HCT116 (cell line): ENCODE measurements around the gene UBTD1. TPM values are rescaled to one million over a fixed set of nuclear protein-coding genes. Genes with fewer than 3 reads are reported as not detected.
"Not testable (repeated sequence)": the region's sequence is repeated elsewhere in the genome, so short reads cannot be mapped to it uniquely, and the experiment has no call there.

Experiments
- ATAC-seq: fragments of 200-7000 bp; cut with Tn5 transposase; 2 replicates; pipeline ENCODE4 v1.9.1; 2020; ENCODE audit warnings: mild to moderate bottlenecking, moderate library complexity
- BruUV-seq: library from RNA; stranded (reverse); fragments of 400-500 nt; replicated peaks from 2 replicates; lab custom pipeline; 2021; lab: Mats Ljungman, UMichigan
- CTCF ChIA-PET: fragments of 300-600 bp; sonication (Branson Sonifier 250); formaldehyde crosslinking; loops from one replicate; lab custom pipeline; 2021; ENCODE audit warnings: antibody characterized with exemption; lab: Charles Lee
- POLR2A ChIA-PET: fragments of 300-600, 350-600 bp; sonication (Branson Sonifier 250); formaldehyde crosslinking; loops from one replicate; lab custom pipeline; 2021; ENCODE audit warnings: antibody characterized with exemption; lab: Charles Lee
- RAD21 ChIA-PET, 2 experiments: fragments of 300-600 bp; sonication (Branson Sonifier 250); formaldehyde crosslinking; loops; one replicate each; lab custom pipeline; 2023; ENCODE audit warnings: low total read pairs in 2 of 2; ENCODE audit not compliant: uncharacterized antibody in 2 of 2, unreplicated experiment in 2 of 2, low non-redundant PET in 1 of 2; lab: Charles Lee
- DNase-seq: peaks from one replicate; pipeline ENCODE4 v3.0.0-alpha.2; 2010; ENCODE audit warnings: low read depth, low spot score
- H2AFZ ChIP-seq: fragments of 200-600 bp; shearing (Covaris generic), sonication (generic); 2 replicates; pipeline ENCODE4 v1.6.1; 2017; ENCODE audit warnings: low read depth, mixed run types, mixed read lengths, antibody characterized with exemption, low read length; ENCODE audit not compliant: poor library complexity, severe bottlenecking
- H3K27ac ChIP-seq: 2 replicates; pipeline ENCODE4 v1.5.1; 2012; ENCODE audit warnings: low read depth, low read length
- H3K27me3 ChIP-seq: fragments of 200-600 bp; sonication (generic); 2 replicates; pipeline ENCODE4 v1.6.1; 2016; ENCODE audit warnings: mixed run types, low read length, mixed read lengths; ENCODE audit not compliant: insufficient read depth
- H3K36me3 ChIP-seq, 2 experiments: fragments of 200-500 bp in 1 of 2; fragments of 200-600 bp in 1 of 2; sonication (Bioruptor generic) in 1 of 2; sonication (generic) in 1 of 2; 2 replicates each; pipeline versions ENCODE4 v1.5.1 to v1.6.1; 2014 to 2016; ENCODE audit warnings: low read length in 2 of 2, inconsistent platforms in 1 of 2, mixed read lengths in 1 of 2, mixed run types in 1 of 2; ENCODE audit not compliant: insufficient read depth in 2 of 2, control insufficient read depth in 1 of 2
- H3K4me1 ChIP-seq, 2 experiments: fragments of 200-600 bp in 1 of 2; sonication (generic) in 1 of 2; 2 replicates each; pipeline versions ENCODE4 v1.5.1 to v1.6.1; 2012 to 2017; ENCODE audit warnings: low read length in 2 of 2, inconsistent platforms in 1 of 2, mild to moderate bottlenecking in 1 of 2, mixed read lengths in 1 of 2, mixed run types in 1 of 2, moderate library complexity in 1 of 2; ENCODE audit not compliant: insufficient read depth in 2 of 2, control insufficient read depth in 1 of 2
- H3K4me2 ChIP-seq: fragments of 200-600 bp; sonication (generic); 2 replicates; pipeline ENCODE4 v1.6.1; 2017; ENCODE audit warnings: mixed run types, low read length, mixed read lengths
- H3K4me3 ChIP-seq, 2 experiments: fragments of 200-600 bp in 1 of 2; sonication (generic) in 1 of 2; replicated peaks in 1 of 2; 2 replicates each; pipeline ENCODE4 v1.5.1; 2011 to 2016; ENCODE audit warnings: low read length in 2 of 2, control low read depth in 1 of 2, low read depth in 1 of 2, mild to moderate bottlenecking in 1 of 2, mixed read lengths in 1 of 2, mixed run types in 1 of 2
- H3K79me2 ChIP-seq: fragments of 200-600 bp; sonication (generic); 2 replicates; pipeline ENCODE4 v1.6.1; 2017; ENCODE audit warnings: mild to moderate bottlenecking, mixed run types, low read length, moderate library complexity, mixed read lengths; ENCODE audit not compliant: insufficient read depth
- H3K9ac ChIP-seq: fragments of 200-600 bp; sonication (generic); 2 replicates; pipeline ENCODE4 v1.6.1; 2016; ENCODE audit warnings: low read length, mixed read lengths
- H3K9me2 ChIP-seq: fragments of 200-600 bp; sonication (generic), shearing (Covaris generic); 2 replicates; pipeline ENCODE4 v1.6.1; 2017; ENCODE audit warnings: mixed run types, mild to moderate bottlenecking, moderate library complexity; ENCODE audit not compliant: insufficient read depth
- H3K9me3 ChIP-seq, 2 experiments: fragments of 200-500 bp in 1 of 2; fragments of 200-600 bp in 1 of 2; sonication (Bioruptor generic) in 1 of 2; sonication (generic) in 1 of 2; 2 replicates each; pipeline ENCODE4 v1.6.1; 2014 to 2017; ENCODE audit warnings: low read length in 2 of 2, mixed read lengths in 2 of 2, inconsistent platforms in 1 of 2, low read depth in 1 of 2, mild to moderate bottlenecking in 1 of 2, mixed run types in 1 of 2, moderate library complexity in 1 of 2; ENCODE audit not compliant: control insufficient read depth in 1 of 2, insufficient read depth in 1 of 2
- H4K20me1 ChIP-seq: fragments of 200-600 bp; sonication (generic), shearing (Covaris generic); 2 replicates; pipeline ENCODE4 v1.6.1; 2017; ENCODE audit warnings: mixed run types, mild to moderate bottlenecking, moderate library complexity; ENCODE audit not compliant: insufficient read depth
- EGR1 ChIP-seq: IDR thresholded peaks from 2 replicates; pipeline ENCODE4 v1.6.1; 2012; ENCODE audit warnings: low read depth
- ELF1 ChIP-seq: IDR thresholded peaks from 2 replicates; pipeline ENCODE4 v1.6.1; 2012; ENCODE audit warnings: low read depth, borderline replicate concordance
- POLR2A ChIP-seq: IDR thresholded peaks from 2 replicates; pipeline ENCODE4 v1.7.0; 2011; ENCODE audit warnings: borderline replicate concordance; ENCODE audit not compliant: insufficient read depth, insufficient read length; ENCODE audit errors: extremely low read depth
- RAD21 ChIP-seq: IDR thresholded peaks from 2 replicates; pipeline ENCODE4 v1.6.1; 2012; ENCODE audit warnings: low read depth, mild to moderate bottlenecking
- SIN3A ChIP-seq: IDR thresholded peaks from 2 replicates; pipeline ENCODE4 v1.6.1; 2012; ENCODE audit warnings: low read depth
- SP1 ChIP-seq: IDR thresholded peaks from 2 replicates; pipeline ENCODE4 v1.6.1; 2012; ENCODE audit warnings: low read depth
- SRF ChIP-seq: IDR thresholded peaks from 2 replicates; pipeline ENCODE4 v1.6.1; 2012; ENCODE audit warnings: low read depth
- ZFX ChIP-seq: fragments of 450-650 bp; IDR thresholded peaks from 2 replicates; pipeline ENCODE4 v1.6.1; 2017
- intact Hi-C: fragments of 100-400 bp; cut with micrococcal nuclease; formaldehyde crosslinking; loops from 2 replicates; pipeline ENCODE4 v1.10.0; 2022
- total RNA-seq: library from RNA; stranded (reverse); gene quantifications from one replicate; pipeline ENCODE4 v1.2.1, GENCODE V29; 2021; ENCODE audit not compliant: unreplicated experiment
- TF ChIP-seq, protein P1 (sequence below): IDR thresholded peaks from 2 replicates; pipeline ENCODE4 v1.6.1; 2012
- TF ChIP-seq, protein P2 (sequence below): IDR thresholded peaks from 2 replicates; pipeline ENCODE4 v1.6.1; 2012
- TF ChIP-seq, protein P3 (sequence below), 3 experiments: fragments of 200-600 bp in 1 of 3; sonication (generic) in 1 of 3; IDR thresholded peaks in 2 of 3; conservative IDR thresholded peaks in 1 of 3; 2 replicates each; pipeline ENCODE4 v1.5.1; 2012 to 2017; ENCODE audit warnings: low read depth in 2 of 3, low read length in 2 of 3, antibody characterized with exemption in 1 of 3, borderline replicate concordance in 1 of 3, control low read depth in 1 of 3, mild to moderate bottlenecking in 1 of 3, mixed read lengths in 1 of 3, mixed run types in 1 of 3, moderate library complexity in 1 of 3; ENCODE audit not compliant: insufficient read depth in 1 of 3
- TF ChIP-seq, protein P4 (sequence below): IDR thresholded peaks from 2 replicates; pipeline ENCODE4 v1.6.1; 2011; ENCODE audit warnings: mild to moderate bottlenecking, low read length, moderate library complexity; ENCODE audit not compliant: insufficient replicate concordance; ENCODE audit errors: extremely low read depth

Gene UBTD1
- total RNA-seq, 1 experiment from 2014 or later: 12.8 TPM

DNA sequence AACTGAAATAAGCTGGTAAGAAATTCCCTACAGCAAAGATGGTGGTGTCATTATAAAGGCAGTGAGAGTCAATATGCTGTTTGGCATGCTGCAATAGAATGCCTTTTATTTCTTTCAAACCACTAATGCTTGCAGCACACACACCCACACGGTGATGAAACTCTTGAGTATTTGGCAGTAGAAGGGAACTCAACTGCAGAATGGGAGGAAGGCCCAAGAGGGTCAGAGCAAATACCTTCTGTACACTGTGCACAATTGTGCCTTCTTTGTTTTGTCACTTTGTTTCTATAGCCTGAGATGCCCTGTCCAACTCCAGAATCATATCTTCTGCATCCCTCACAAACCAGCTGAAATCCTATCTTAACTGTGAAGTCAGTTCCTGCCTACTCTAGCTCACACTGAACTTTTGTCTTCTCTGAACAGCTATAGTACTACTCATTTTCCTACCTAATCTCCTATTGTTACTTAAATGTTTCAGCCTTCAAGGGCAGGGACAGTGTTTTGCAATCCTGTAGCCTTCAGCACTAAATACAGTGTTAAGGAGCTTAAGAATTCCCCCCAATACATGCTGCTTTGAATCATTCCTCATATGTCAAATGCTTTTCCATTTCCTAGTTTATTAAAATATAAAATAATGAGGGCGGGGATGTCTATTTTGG lies 22.7 kb upstream of the UBTD1 start:
- Histone ChIP-seq H3K4me2 (no peak overlapping the region), H3K27me3 (no peaks in the 10 kb centered on the region), H3K9ac (no peak overlapping the region), H2AFZ (no peak overlapping the region), H3K79me2 (peaks cover 8% of the 10 kb centered on the region; the same call in 1 of the 2 replicates), H3K36me3 (peaks cover 71 to 72% of the 10 kb centered on the region in 2 experiments), H3K4me1 (no peaks in the 10 kb centered on the region; a peak in 1 of 4 replicates), H3K9me2 (no peaks in the 10 kb centered on the region), H4K20me1 (peaks cover 3% of the 10 kb centered on the region; the same call in 1 of the 2 replicates), H3K4me3 (no peak overlapping the region), H3K9me3 (no peaks in the 10 kb centered on the region), H3K27ac (no peak overlapping the region)
- intact Hi-C loops: no loop called here
- RAD21 ChIA-PET: no interaction called here
- CTCF ChIA-PET: no interaction called here
- POLR2A ChIA-PET: no interaction called here
- DNase-seq: no peak
- no TSS peak for BruUV-seq
- TF ChIP-seq POLR2A (no peak), ELF1 (no peak), RAD21 (no peak), EGR1 (no peak), ZFX (no peak), SRF (no peak), SP1 (no peak), SIN3A (no peak)
- TF ChIP-seq, protein P1, sequence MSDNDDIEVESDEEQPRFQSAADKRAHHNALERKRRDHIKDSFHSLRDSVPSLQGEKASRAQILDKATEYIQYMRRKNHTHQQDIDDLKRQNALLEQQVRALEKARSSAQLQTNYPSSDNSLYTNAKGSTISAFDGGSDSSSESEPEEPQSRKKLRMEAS: no peak
- TF ChIP-seq, protein P2, sequence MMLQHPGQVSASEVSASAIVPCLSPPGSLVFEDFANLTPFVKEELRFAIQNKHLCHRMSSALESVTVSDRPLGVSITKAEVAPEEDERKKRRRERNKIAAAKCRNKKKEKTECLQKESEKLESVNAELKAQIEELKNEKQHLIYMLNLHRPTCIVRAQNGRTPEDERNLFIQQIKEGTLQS: no peak
- TF ChIP-seq, protein P3, sequence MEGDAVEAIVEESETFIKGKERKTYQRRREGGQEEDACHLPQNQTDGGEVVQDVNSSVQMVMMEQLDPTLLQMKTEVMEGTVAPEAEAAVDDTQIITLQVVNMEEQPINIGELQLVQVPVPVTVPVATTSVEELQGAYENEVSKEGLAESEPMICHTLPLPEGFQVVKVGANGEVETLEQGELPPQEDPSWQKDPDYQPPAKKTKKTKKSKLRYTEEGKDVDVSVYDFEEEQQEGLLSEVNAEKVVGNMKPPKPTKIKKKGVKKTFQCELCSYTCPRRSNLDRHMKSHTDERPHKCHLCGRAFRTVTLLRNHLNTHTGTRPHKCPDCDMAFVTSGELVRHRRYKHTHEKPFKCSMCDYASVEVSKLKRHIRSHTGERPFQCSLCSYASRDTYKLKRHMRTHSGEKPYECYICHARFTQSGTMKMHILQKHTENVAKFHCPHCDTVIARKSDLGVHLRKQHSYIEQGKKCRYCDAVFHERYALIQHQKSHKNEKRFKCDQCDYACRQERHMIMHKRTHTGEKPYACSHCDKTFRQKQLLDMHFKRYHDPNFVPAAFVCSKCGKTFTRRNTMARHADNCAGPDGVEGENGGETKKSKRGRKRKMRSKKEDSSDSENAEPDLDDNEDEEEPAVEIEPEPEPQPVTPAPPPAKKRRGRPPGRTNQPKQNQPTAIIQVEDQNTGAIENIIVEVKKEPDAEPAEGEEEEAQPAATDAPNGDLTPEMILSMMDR (IDR thresholded peaks at IDR 0.05 in 2 of 3, conservative IDR thresholded peaks at IDR 0.05 in 1 of 3; ENCODE audit: borderline replicate concordance in 1 of 3, insufficient read depth in 1 of 3, low read depth in 2 of 3, low read length in 2 of 3): no peak
- TF ChIP-seq, protein P4, sequence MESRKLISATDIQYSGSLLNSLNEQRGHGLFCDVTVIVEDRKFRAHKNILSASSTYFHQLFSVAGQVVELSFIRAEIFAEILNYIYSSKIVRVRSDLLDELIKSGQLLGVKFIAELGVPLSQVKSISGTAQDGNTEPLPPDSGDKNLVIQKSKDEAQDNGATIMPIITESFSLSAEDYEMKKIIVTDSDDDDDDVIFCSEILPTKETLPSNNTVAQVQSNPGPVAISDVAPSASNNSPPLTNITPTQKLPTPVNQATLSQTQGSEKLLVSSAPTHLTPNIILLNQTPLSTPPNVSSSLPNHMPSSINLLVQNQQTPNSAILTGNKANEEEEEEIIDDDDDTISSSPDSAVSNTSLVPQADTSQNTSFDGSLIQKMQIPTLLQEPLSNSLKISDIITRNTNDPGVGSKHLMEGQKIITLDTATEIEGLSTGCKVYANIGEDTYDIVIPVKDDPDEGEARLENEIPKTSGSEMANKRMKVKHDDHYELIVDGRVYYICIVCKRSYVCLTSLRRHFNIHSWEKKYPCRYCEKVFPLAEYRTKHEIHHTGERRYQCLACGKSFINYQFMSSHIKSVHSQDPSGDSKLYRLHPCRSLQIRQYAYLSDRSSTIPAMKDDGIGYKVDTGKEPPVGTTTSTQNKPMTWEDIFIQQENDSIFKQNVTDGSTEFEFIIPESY: no peak
- no peak for ATAC-seq

DNA sequence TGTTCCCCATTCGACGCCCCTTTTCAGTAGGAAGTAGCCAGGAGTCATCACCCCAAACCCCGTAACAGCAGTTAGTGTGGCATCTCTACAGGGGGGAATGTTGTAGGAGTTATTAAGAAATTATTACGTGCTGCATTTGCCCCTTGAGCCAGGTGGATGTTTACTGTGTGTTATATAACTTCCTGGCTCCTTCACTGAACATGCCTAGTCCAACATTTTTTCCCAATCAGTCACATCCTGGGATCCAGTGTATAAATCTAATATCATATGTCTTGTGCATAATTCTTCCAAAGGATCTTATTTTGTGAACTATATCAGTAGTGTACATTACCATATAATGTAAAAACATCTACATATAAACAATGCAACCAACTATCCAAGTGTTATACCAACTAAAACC lies 19.3 kb upstream of the UBTD1 start:
- H3K9me2 ChIP-seq, H3K9ac ChIP-seq, H3K27me3 ChIP-seq, intact Hi-C loops, H3K27ac ChIP-seq, H3K4me3 ChIP-seq, DNase-seq, H3K4me1 ChIP-seq, H4K20me1 ChIP-seq, ATAC-seq, BruUV-seq, POLR2A ChIA-PET, H3K4me2 ChIP-seq, H3K9me3 ChIP-seq, RAD21 ChIA-PET, CTCF ChIA-PET, H2AFZ ChIP-seq: not testable (repeated sequence)
- H3K36me3 ChIP-seq: peaks cover 51 to 52% of the 10 kb centered on the region in 2 experiments
- H3K79me2 ChIP-seq: peaks cover 32% of the 10 kb centered on the region
